ENCODE measurements around the gene LSAMP.

- TF ChIP-seq CTCF (IDR thresholded peaks at IDR 0.05) (no peak), POLR2A (IDR thresholded peaks at IDR 0.05) (no peak)
Observed at GRCh38 chr3:115788921-115789470, 656.3 kb downstream of the LSAMP start.

Data from esophagus squamous epithelium (tissue), 4 donors.